EH (cell line): ENCODE measurements around the gene SAMD10.
"Not testable (repeated sequence)": the region's sequence is repeated elsewhere in the genome, so short reads cannot be mapped to it uniquely, and the experiment has no call there.

Source experiments
- DNase-seq: peaks from one replicate; pipeline ENCODE4 v3.0.0-alpha.2; 2015; ENCODE audit warnings: low read depth

The SAMD10 gene

DNA sequence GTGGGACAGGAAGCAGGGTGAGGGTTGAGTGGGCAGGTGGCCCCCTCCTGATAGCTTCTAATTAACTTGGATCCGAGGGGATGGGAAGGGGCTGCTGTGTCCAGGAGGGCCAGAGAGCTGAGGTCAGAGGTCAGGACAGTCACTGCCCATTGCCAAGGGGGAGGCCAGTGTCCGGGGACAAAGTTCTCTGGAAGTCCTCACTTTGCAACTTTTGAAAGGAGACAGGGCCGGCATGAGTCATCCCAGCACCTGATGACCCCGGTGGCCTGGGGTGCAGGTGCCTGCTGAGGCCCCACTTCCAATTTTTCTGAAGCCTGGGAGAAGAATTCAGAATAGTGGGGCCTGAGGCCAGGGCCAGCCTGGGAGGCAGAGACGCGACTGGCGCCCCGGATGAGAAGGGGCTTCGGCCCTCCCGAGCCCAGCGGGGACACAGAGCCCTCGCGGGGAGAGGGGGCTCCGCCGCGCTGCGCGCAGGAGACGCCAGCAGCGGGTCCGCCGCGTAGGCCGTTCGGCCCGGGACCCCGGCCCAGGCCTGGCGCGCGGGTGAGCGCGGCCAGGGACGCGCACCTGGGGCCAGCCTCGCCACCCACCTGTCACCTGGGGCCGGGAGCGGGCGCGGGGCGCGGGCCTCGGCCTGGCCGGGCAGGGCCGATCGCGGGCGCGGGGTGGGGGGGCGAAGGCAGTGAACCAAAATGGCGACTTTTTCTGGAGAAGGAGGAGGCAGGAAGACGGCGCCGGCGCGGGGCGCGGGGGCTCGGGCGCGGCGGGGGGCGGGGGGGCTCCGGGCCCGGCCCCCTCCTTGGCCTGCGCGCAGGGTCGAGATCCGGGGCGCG lies 10.3 kb downstream of the SAMD10 start:
- DNase-seq: no peak

DNA sequence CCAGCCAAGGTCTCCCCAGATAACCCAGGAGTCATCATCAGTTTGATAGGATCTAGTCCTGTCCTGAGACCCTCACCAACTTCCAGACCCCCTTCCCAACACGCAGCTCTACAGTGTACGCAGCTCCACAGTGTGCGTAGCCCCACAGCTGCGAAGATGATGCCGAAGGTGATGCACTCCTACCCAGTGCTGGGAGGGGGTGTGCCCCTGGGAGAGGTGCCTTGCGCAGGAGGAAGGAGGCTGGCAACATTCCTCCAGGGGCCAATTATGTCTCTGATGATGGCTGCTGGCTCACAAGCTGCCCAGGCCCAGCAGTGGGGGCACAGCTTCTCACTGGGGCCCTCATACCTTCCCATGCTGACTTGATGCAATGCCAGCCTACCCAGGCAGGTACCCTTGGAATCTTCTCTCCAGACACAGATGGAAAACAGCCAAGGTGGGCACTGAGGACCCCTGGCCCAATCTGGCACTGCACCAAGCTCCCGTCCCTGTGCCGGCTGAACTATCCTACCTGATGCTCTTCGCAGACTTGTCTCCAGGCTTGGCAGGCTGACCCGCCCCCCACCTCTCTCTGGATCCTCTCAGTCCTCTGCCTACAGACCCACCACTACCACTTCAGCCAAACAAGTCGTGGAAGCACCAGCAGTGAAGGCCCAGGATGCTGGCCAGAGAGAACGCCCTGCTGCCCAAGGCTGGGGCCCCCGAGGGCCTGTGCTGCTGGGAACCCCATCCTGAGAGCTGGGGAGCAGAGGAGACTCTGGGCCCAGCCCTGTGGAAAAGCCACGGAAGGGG lies 11.1 kb downstream of the SAMD10 start:
- no peak for DNase-seq

DNA sequence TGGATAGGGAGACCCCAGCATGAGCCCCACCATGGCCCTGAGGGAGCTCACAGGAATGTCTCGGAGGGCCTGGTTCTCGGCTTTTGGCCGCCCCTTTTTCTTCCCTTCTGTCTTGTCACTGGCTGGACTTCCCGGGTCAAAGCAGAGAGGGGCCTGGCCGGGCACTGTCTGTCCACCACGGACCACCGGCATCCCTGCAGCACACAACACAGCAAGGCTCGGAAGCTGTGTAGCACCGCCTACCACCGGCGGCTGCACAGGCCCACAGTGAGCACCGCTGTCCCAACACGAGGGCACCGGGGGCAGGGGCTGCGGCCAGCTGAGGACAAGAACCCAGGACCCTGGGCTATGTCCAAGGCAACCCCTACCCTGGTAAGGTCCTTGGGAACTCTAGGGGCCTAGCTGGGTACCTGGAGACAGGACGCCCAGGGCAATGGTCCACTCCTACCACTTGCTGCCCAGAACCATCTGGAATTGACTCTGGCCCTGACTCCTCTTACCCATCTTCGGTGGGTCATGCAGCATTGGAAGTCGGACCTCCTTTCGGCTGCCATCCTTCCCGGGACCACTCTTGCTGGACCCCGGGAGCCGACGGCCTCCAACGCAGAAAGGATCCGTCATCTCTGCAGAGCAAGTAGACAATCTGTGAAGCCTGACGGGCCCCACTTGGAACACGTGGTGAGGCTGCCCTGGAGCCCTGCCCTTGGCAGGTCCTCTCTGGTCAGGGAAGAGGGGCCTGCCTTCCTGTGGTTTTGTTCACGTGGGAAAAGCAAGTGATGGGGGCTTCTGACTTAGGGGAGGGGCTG lies 11.9 kb downstream of the SAMD10 start:
- DNase-seq: no peak

DNA sequence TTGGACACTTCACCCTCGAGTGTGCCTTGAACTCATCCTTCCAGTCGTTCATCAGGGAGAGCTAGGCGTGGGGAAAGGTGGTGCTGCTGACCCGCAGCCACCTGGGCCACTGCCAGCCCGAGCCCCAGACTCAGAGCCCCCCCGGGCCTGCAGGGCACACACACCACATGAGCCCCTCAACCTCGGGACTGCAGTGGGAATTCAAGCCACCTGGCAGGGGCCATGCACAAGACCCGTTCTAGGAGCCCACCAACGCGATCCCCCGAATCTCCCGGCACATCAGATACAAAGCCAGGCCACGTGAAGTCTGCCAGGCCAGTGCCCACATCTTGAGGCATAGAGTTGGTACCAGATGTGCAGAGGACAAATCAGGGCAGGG lies 12.5 kb downstream of the SAMD10 start:
- DNase-seq: no peak

DNA sequence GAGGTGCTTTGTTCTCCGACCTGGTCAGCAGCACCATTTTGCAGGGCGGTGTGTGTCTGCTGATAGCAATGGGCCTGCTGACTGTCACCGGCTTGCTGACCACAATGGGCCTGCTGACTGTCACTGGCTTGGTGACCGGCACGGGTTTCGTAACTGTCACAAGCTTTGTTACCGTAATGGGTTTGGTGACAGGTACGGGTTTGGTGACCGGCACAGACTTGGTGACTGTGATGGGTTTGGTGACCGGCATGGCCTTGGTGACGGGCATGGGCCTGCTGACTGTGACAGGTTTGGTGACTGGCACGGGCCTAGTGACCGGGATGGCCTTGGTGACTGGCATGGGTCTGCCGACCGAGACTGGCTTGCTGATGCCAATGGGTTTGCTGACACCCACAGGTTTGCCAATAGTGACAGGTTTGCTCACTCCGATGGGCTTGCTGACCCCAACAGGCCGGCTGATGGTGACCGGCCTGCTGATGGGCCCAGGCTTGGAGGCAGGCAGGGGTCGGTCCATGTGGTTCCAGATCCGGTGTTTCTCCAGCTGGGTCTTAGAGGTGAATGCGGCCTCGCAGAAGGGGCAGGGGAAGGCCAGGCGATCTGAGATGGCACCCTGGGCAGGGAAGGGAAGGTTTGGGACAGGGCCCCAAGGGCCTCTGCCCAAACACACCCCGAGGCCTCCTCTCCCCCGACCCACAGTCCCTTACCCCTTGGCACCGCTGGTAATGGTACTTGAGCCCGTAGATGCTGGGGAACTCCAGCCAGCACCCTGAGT lies 13.1 kb downstream of the SAMD10 start:
- DNase-seq: no peak

DNA sequence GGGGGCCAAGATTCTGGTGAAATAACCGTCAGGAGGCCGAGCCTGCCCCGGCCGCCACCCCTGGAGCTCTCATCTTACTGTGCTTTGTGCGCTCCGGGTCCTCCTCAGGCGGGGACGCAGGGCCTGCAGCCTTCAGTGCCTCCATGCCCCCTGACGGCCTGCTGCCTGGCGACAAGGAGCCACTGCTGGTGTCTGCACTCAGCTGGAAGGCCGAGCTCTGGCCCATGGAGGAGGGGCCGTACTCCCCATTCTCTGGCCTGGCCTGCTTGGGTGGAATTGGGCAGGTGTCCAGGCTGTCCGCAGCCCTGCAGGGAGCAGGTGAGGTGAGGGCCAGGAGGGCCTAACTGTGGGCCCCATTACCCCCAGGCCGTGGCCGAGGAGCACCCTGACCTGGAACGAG lies 15.0 kb downstream of the SAMD10 start:
- DNase-seq: no peak

DNA sequence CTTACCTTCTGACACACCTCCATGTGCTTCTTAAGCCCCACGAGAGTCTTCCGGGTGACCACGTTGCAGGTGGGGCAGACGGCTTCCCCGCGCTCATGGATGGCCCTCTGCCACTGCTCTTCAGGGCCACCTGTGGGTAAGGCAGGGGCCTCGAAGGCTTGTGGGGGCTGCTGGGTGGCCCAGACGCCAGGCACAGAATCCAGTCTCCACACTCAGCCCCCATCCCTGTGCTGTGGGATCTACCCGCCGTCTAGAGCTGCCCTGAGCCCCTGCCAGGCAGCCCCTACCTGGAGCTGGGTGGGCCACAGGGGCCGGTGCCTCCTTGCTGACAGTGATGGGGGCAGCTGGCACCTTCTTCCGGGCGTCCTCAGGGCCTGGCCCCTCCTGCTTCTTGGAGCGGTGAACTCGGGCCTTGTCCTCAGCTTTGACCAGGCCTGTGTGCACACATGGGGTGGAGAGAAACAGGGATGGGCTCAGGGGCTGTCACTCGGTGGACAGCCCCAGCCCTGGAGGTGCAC lies 15.6 kb downstream of the SAMD10 start:
- no peak for DNase-seq

DNA sequence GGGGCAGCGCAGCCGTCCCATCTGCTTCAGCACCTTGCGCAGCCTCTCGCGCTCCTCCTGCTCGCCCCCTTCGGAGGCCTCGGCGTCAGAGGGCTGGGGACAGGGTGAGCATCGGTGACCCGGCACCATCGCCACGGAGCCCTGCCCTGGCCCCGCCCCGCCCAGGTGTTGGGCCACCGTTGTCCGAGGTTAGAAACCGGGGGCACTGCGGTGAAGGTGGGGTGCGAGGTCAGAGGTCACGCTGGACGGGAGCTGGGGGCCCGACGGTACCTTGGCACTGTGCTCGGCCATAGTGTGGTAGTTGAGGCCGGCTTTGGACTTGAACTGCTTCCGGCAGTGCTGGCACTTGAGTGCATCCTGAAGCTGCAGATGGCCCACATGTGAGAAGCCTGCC lies 16.1 kb downstream of the SAMD10 start:
- DNase-seq: no peak

DNA sequence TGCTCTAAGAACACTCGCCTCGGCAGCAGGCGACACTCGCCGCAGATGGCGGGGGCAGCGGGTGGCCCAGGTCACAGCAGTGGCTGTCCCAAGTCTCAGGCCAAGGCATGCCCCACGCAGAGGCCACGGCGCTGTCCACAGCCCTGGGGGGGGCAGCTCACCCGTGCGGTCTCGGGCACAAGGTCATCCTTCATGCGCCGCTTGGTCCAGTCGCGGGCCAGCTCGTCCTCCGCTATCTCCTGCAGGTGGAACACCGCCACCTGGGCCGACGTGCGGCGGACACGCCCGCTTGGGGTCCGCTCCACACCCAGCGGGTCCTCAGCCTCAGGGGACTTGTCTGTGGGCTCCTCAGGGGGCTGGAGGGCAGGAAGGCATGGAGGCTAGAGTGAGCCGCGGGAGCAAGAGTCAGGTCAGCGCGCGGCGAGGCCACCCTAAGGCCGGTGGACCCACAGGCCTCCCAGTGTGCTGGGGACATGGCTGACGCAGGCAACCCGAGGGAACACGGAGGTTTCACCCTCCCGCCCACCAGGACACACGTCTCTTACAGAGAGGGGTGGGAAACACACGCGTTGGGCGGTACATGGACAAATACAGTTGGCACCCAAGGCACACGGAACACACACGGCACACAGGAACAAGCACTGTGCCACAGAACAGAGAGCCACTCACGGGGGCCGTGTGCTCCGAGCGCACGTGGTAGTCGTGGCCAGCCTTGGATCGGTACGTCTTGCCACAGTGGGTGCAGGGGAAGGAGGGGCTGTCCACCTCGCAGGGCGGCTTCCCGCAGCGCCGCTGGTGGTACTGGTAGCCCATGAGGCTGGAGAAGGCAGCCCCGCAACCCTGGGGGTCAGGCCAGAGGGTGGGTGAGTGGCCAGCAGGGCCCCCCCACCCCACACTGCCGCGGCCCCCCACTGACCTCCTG lies 16.8 kb downstream of the SAMD10 start:
- DNase-seq: no peak

DNA sequence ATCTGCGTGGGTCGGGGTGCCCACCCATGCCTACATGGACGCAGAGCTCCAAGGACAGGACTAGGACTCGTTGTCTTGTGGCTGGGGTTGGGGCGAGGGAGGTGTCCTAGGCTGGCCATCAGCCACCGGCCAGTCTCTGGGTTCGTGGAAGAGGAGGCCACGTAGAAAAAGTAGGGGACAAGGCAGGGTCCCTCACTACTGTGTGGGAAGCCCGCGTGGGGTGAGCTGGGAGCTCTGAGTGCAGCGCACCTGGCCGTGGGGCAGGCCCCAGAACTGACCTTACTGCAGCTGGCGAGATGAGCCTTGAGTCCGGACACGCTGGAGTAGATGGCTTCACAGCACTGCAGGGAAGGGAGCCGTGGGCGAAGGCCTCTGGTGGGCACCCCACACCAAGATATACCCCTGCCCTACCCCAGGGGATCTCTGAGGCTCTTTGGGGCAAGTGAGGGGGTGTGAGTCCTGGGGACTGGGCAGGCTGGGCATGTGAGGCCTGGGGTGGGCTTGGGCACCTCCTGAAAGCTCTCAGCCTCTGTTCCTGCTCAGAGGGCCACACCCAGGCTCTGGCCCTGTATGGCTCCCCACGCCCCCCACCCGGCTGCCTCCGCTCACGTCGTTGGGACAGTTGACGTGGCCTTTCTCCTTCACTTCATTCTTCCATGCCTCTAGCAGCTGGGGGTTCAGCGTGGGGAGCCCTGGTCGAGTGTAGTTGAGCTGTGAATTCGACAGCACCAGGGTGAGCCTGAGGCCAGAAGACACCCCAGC lies 17.6 kb downstream of the SAMD10 start:
- DNase-seq: no peak

DNA sequence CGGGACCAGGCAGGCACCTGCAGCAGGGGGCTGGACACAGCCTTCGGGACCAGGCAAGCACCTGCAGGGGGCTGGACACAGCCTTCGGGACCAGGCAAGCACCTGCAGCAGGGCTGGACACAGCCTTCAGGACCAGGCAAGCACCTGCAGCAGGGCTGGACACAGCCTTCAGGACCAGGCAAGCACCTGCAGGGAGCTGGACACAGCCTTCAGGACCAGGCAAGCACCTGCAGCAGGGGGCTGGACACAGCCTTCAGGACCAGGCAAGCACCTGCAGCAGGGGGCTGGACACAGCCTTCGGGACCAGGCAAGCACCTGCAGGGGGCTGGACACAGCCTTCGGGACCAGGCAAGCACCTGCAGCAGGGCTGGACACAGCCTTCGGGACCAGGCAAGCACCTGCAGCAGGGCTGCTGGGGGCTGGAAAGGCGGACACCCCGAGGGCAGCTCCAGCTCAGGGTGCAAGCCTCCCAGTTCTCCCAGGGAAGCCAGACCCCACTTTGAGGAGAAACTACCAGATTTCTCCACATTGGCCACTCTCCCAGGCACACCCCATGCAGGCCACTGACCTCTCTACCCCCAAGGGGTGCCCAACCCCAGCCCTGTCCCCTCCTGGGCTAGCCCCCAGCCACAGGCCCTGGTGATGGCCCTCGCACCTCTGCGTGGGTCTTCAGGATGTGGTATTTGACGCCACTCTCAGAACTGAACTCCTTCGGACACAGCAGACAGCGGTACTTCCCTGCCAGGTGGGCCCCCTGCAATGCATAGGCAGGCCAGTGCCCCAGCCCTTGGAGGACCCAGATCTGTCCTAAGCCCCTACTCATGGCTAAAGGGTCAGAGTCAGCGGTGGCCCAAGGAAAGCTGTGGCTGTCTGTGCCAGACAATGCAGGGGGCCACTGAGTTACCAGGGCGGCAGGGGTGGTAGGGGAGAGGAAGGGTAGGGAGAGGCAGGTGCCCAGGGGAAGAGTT lies 18.5 kb downstream of the SAMD10 start:
- DNase-seq: not testable (repeated sequence)

DNA sequence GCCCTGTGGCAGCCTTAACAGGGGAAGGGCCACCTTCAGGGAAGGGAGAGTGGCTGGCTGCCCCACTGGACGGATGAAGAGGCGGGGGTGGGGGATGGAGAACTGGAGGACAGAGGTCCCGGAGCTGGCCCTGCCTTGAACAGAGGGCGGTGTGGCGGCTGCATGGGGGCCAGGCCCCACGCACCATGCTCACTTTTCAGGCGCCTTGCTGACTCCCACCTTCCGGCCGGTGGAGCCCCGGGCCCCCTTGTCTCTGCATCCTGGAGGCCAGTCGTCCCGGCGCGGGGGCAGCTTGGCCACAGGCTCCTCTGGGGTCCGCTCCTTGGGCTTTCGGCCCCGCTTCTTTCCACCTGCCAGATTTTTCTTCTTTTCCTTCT lies 19.8 kb downstream of the SAMD10 start:
- DNase-seq: no peak

DNA sequence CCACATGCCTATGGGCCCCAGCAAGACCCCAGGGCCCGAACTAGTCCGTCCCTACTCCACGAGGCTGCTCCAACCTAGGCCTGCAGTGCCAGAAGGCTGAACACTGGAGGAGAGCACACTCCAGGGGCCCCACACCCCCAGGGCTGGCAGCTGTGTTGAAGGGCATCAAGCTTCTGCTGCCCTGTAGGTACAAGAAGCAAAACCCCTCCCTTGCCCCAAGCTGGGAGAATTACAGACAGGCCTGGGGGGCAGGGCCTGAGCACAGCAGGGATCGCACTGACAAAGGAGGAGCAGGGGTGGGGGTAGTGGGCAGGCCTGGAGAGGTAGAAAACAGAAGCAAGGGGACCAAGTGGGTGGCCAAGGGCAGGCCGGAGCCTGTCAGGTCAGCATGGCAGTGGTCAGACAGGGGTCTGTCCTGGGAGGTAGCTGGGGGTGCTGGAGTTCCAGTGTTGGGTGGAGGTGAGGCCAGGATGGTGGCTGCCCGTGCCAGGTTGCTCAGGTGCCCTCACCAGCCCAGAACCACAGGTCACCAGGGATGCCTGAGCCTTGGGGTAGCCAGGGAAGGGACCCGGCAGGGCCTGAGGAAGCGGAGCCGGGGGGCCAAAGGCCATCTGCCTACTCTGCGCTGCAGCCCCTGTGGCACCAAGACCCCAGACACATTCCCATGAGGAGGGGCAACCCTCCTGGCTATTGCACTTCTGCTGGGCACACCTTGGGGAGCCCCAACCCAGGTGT lies 20.3 kb downstream of the SAMD10 start:
- no peak for DNase-seq

DNA sequence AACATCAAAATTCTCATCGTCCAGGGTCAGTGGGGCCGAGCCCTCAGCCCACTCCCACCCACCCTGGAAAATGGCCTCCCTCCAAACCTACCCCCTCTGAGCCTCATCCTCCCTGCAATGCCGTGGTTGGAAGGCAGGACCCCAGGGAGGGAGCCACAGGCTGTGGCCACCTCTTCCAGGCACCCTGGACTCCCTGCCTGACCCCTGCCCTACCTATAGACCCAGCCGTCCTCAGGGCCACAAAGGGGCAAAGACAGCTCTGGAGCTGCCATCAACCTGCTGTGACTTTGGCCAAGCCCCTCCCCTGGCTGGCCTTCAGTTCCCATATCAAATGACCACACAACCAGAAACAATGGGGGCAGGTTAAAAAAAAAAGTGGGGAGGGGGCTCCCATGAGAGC lies 21.0 kb downstream of the SAMD10 start:
- no peak for DNase-seq

DNA sequence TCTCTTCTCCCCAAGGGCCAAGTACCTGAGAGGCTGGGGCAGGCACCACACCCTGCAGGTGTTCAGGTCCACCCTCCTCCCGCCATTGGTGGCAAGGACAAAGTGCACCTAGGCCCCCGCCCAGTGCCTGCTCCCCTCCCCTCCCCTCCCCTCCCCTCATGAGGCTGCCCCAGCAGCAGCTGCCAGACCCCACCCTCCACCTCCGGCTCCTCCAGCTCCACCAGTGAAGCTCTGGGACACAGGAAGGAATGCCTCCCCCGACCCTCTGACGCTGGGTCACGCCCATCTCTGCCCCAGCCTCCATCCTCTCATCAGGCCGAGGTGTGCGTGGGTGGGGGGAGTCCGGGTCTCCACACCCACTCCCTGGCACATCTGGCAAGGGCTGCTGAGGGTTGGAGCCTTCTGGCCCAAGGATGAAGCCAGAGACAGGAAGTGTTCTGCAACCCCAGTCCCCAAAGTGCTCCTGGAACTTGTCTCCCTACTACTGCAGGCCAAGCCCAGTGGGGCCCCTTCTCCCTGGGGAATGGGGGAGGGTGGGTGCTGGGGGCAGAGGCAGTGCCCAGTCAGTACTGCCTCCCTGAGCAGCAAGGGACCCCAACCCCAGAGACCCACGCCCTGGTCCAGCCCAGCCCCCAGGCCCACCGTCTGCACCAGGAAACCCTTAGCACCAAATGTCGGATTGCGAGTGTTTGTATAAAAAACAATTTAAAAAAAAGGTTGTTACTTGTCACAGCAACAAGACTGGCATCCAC lies 21.6 kb downstream of the SAMD10 start:
- DNase-seq: no peak

DNA sequence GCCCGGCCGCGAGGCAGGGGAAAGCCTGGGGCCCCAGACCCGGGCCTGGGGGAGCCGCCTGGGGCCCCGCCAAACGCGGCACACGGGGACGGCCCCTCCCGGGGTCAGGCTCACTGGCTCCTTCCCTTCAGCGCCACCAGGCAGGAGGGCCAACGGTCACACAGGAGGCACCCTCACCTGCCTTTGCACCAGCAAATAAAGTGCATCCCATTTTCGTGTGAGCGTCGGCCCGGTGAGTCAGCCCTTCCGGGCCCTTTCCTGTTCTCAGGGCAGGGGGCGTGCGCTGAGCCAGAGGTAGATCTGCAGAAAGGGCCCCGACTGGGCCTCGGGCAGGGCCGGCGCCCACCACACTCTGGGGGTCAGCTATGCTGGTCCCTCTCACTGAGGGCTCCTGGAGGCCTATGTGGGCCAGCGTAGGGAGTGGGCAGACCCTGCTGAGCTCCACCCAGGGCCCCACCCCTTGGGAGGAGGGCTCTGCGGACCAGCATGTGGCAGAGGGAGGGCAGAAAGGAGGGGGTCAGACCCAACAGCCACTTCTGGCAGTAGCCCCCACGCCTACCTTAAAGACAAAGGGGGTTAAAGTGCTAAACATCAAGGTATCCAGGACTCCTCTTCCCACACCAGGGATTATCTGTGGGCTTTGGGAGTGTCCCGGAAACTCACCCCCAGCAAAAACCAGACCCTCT lies 22.3 kb downstream of the SAMD10 start:
- peak; percentile 67 for DNase-seq

DNA sequence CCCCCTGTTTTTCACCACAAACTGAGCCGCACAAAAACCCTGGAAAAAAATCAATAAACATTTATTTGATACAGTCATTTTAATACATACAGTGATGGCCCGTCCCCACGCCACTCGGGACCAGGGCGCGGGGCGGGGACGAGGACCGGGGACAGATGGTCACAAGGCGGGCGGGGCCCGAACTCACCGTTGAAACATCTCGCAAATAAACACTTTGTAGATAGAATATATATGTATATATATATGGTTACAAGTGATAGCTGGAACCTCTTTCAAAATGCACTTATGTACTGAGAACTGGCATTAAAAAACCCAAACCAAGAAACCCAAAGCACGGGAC lies 22.8 kb downstream of the SAMD10 start:
- no peak for DNase-seq
